Endodermal cell (in vitro differentiated cells): Measurements from ENCODE around the gene SFTPB. TPM values are rescaled to one million over a fixed set of nuclear protein-coding genes. Genes with fewer than 3 reads are reported as not detected.
"Not testable (repeated sequence)": the region's sequence is repeated elsewhere in the genome, so short reads cannot be mapped to it uniquely, and the experiment has no call there.

Source experiments
- DNase-seq: peaks from one replicate; pipeline ENCODE4 v3.0.0-alpha.2; 2017
- H3K27ac ChIP-seq: 2 replicates; pipeline ENCODE4 v1.5.1; 2013; ENCODE audit warnings: mild to moderate bottlenecking, low read depth, low read length, moderate library complexity
- H3K27me3 ChIP-seq: 2 replicates; pipeline ENCODE4 v1.6.1; 2013; ENCODE audit warnings: mild to moderate bottlenecking, low read length, moderate library complexity; ENCODE audit not compliant: insufficient read depth, control insufficient read depth, poor library complexity, severe bottlenecking
- H3K36me3 ChIP-seq: 2 replicates; pipeline ENCODE4 v1.7.0; 2013; ENCODE audit warnings: mild to moderate bottlenecking, low read length, moderate library complexity; ENCODE audit not compliant: control insufficient read depth, insufficient read depth
- H3K4me1 ChIP-seq: one replicate; pipeline ENCODE4 v1.7.0; 2013; ENCODE audit warnings: low read length; ENCODE audit not compliant: control insufficient read depth, insufficient read depth
- H3K4me3 ChIP-seq: 2 replicates; pipeline ENCODE4 v1.5.1; 2013; ENCODE audit warnings: mild to moderate bottlenecking, low read length, moderate library complexity
- H3K9ac ChIP-seq: 2 replicates; pipeline ENCODE4 v1.6.1; 2013; ENCODE audit warnings: mild to moderate bottlenecking, low read length, moderate library complexity; ENCODE audit not compliant: poor library complexity, severe bottlenecking; ENCODE audit errors: extremely low read depth
- H3K9me3 ChIP-seq: 2 replicates; pipeline ENCODE4 v1.6.1; 2013; ENCODE audit warnings: mild to moderate bottlenecking, low read length, moderate library complexity; ENCODE audit not compliant: control insufficient read depth
- H3K27ac Mint-ChIP-seq: 2 replicates; pipeline ENCODE4 v1.8.0; 2020; ENCODE audit warnings: mixed read lengths
- H3K27me3 Mint-ChIP-seq: 2 replicates; pipeline ENCODE4 v1.8.0; 2021; ENCODE audit warnings: mild to moderate bottlenecking, mixed read lengths; ENCODE audit not compliant: insufficient read depth
- H3K36me3 Mint-ChIP-seq: 2 replicates; pipeline ENCODE4 v1.8.0; 2020; ENCODE audit warnings: low read depth, mixed read lengths
- H3K4me1 Mint-ChIP-seq: 2 replicates; pipeline ENCODE4 v1.8.0; 2020; ENCODE audit warnings: mixed read lengths
- H3K4me3 Mint-ChIP-seq: 2 replicates; pipeline ENCODE4 v1.8.0; 2020; ENCODE audit warnings: mild to moderate bottlenecking, moderate library complexity, mixed read lengths
- H3K9me3 Mint-ChIP-seq: 2 replicates; pipeline ENCODE4 v1.8.0; 2020; ENCODE audit warnings: mild to moderate bottlenecking, mixed read lengths
- CTCF ChIP-seq: fragments of 200-600 bp; sonication (generic); conservative IDR thresholded peaks from 2 replicates; pipeline ENCODE4 v1.5.0; 2021; ENCODE audit warnings: antibody characterized with exemption, mild to moderate bottlenecking
- WGBS, 2 experiments: methylation state at CpG; one replicate each; pipeline versions ENCODE4 v1.1.5 to v1.1.7; 2013; ENCODE audit warnings: missing lambda C conversion rate in 2 of 2, mixed read lengths in 1 of 2; ENCODE audit not compliant: insufficient coverage in 1 of 2, insufficient read length in 1 of 2; 5-methylcytosine and 5-hydroxymethylcytosine counted together
- total RNA-seq, 2 donors: library from RNA; stranded (reverse); fragmentation: NEBNext Ultra II Directional in 1 of 2; extraction: Animal tissue kit (Norgen Biotek cat#: 25700) in 1 of 2; gene quantifications; 2 replicates in 1 of 2; 3 replicates in 1 of 2; pipeline ENCODE4 v1.2.1, GENCODE V29; 2021

Gene SFTPB
- total RNA-seq, 2 donors from 2014 or later: not detected

GRCh38 chr2:85615413-85615728 lies 52.6 kb downstream of the SFTPB start:
- Mint-ChIP-seq H3K4me1 (peaks cover 4% of the 10 kb centered on the region), H3K36me3 (peaks cover 18% of the 10 kb centered on the region), H3K9me3 (no peaks in the 10 kb centered on the region), H3K27me3 (no peaks in the 10 kb centered on the region), H3K4me3 (peak overlapping the region; percentile 91), H3K27ac (peak overlapping the region; percentile 96)
- peak overlapping the region; percentile 84 for H3K4me3 ChIP-seq
- no peak overlapping the region for H3K9ac ChIP-seq
- DNase-seq: no peak
- no peak for TF ChIP-seq CTCF
- peaks cover 6% of the 10 kb centered on the region for H3K4me1 ChIP-seq
- H3K27ac ChIP-seq: no peak overlapping the region
- 90 to 95% methylated on average over 16 to 17 of the region's 17 CpGs for WGBS, 2 experiments
- H3K27me3 ChIP-seq: no peaks in the 10 kb centered on the region
- no peaks in the 10 kb centered on the region for H3K9me3 ChIP-seq
- peaks cover 20% of the 10 kb centered on the region for H3K36me3 ChIP-seq

GRCh38 chr2:85614757-85615156 lies 53.2 kb downstream of the SFTPB start:
- not testable (repeated sequence) for H3K4me3 ChIP-seq, H3K27me3 Mint-ChIP-seq, H3K9ac ChIP-seq, H3K9me3 ChIP-seq, H3K4me1 Mint-ChIP-seq, H3K27ac ChIP-seq, H3K4me3 Mint-ChIP-seq, H3K9me3 Mint-ChIP-seq, DNase-seq, H3K27ac Mint-ChIP-seq, H3K27me3 ChIP-seq, H3K4me1 ChIP-seq
- H3K36me3 Mint-ChIP-seq: peaks cover 21% of the 10 kb centered on the region
- 80 to 96% methylated on average over 1 to 7 of the region's 7 CpGs for WGBS, 2 experiments
- H3K36me3 ChIP-seq: peaks cover 22% of the 10 kb centered on the region

- Histone ChIP-seq H3K9ac (no peak overlapping the region), H3K27me3 (no peaks in the 10 kb centered on the region), H3K36me3 (peaks cover 18% of the 10 kb centered on the region), H3K27ac (no peak overlapping the region), H3K4me1 (peaks cover 6% of the 10 kb centered on the region), H3K9me3 (no peaks in the 10 kb centered on the region), H3K4me3 (no peak overlapping the region)
- no peak for TF ChIP-seq CTCF
- Mint-ChIP-seq H3K4me1 (peaks cover 4% of the 10 kb centered on the region), H3K9me3 (no peaks in the 10 kb centered on the region), H3K27ac (no peak overlapping the region), H3K36me3 (peaks cover 19% of the 10 kb centered on the region), H3K4me3 (no peak overlapping the region), H3K27me3 (no peaks in the 10 kb centered on the region)
- 94 to 96% methylated on average over 7 to 10 of the region's 10 CpGs for WGBS, 2 experiments
- no peak for DNase-seq
Observed at GRCh38 chr2:85613717-85614515, 54.1 kb downstream of the SFTPB start.
